HEK293 (cell line): Measurements from ENCODE around the gene ALDOC.

Experiments used
- CTCF ChIA-PET: fragments of 350-600 bp; formaldehyde crosslinking; extraction: SDS; loops from one replicate; lab custom pipeline; 2021; ENCODE audit warnings: antibody characterized with exemption; lab: Yijun Ruan, JAX
- POLR2A ChIA-PET: fragments of 300-600 bp; formaldehyde crosslinking; extraction: SDS; loops from one replicate; lab custom pipeline; 2020; ENCODE audit warnings: antibody characterized with exemption, inconsistent platforms; lab: Yijun Ruan, JAX
- H3K27ac ChIP-seq: fragments of 200-500 bp; sonication (Bioruptor generic); 2 replicates; pipeline ENCODE4 v1.5.1; 2014; ENCODE audit warnings: low read depth, low read length, control low read depth, inconsistent platforms; ENCODE audit errors: extremely low read depth
- H3K36me3 ChIP-seq, 2 experiments: fragments of 200-500 bp in 1 of 2; sonication (Bioruptor generic) in 1 of 2; 1 replicate in 1 of 2; 2 replicates in 1 of 2; pipeline ENCODE4 v1.5.1; 2014 to 2017; ENCODE audit warnings: inconsistent platforms in 2 of 2, low read length in 2 of 2; ENCODE audit not compliant: control insufficient read depth in 2 of 2, insufficient read depth in 1 of 2
- H3K4me1 ChIP-seq: fragments of 200-500 bp; sonication (Bioruptor generic); 2 replicates; pipeline ENCODE4 v1.5.1; 2014; ENCODE audit warnings: mild to moderate bottlenecking, low read length, inconsistent platforms; ENCODE audit not compliant: control insufficient read depth, insufficient read depth
- H3K4me3 ChIP-seq: 2 replicates; pipeline ENCODE4 v1.5.1; 2011; ENCODE audit warnings: low read depth, mild to moderate bottlenecking, control low read depth, low read length, moderate library complexity
- H3K9me3 ChIP-seq: fragments of 200-500 bp; sonication (Bioruptor generic); 2 replicates; pipeline ENCODE4 v1.5.1; 2014; ENCODE audit warnings: low read depth, low read length, inconsistent platforms; ENCODE audit not compliant: control insufficient read depth, insufficient read depth
- MZF1 ChIP-seq: fragments of 450-650 bp; formaldehyde crosslinking; IDR thresholded peaks from 2 replicates; pipeline ENCODE4 v1.5.1; 2017; ENCODE audit warnings: missing biosample characterization, missing genetic modification characterization, borderline replicate concordance
- PRDM10 ChIP-seq: fragments of 450-650 bp; formaldehyde crosslinking; IDR thresholded peaks from 2 replicates; pipeline ENCODE4 v1.5.1; 2016; ENCODE audit warnings: missing biosample characterization, missing genetic modification characterization
- SCRT2 ChIP-seq: fragments of 450-650 bp; formaldehyde crosslinking; IDR thresholded peaks from 2 replicates; pipeline ENCODE4 v1.5.1; 2016; ENCODE audit warnings: missing biosample characterization, missing genetic modification characterization
- ZBTB26 ChIP-seq: fragments of 450-650 bp; formaldehyde crosslinking; optimal IDR thresholded peaks from 2 replicates; pipeline ENCODE3; 2016; ENCODE audit warnings: missing biosample characterization, mild to moderate bottlenecking, missing genetic modification characterization
- ZNF10 ChIP-seq: fragments of 450-650 bp; formaldehyde crosslinking; IDR thresholded peaks from 2 replicates; pipeline ENCODE4 v1.5.1; 2017; ENCODE audit warnings: missing biosample characterization, missing genetic modification characterization
- ZNF138 ChIP-seq: fragments of 450-650 bp; formaldehyde crosslinking; IDR thresholded peaks from 2 replicates; pipeline ENCODE4 v1.5.1; 2016; ENCODE audit warnings: missing biosample characterization, missing genetic modification characterization, borderline replicate concordance
- ZNF19 ChIP-seq: fragments of 450-650 bp; formaldehyde crosslinking; IDR thresholded peaks from 2 replicates; pipeline ENCODE4; 2016; ENCODE audit warnings: missing biosample characterization, missing genetic modification characterization, low read depth
- ZNF2 ChIP-seq: fragments of 450-650 bp; formaldehyde crosslinking; IDR thresholded peaks from 2 replicates; pipeline ENCODE4 v1.5.1; 2016; ENCODE audit warnings: missing biosample characterization, missing genetic modification characterization
- ZNF239 ChIP-seq: fragments of 450-650 bp; formaldehyde crosslinking; IDR thresholded peaks from 2 replicates; pipeline ENCODE4 v1.5.1; 2016; ENCODE audit warnings: missing biosample characterization, missing genetic modification characterization
- ZNF280D ChIP-seq: fragments of 450-650 bp; formaldehyde crosslinking; IDR thresholded peaks from 2 replicates; pipeline ENCODE4 v1.5.1; 2016; ENCODE audit warnings: missing biosample characterization, missing genetic modification characterization
- ZNF350 ChIP-seq: fragments of 450-650 bp; formaldehyde crosslinking; IDR thresholded peaks from 2 replicates; pipeline ENCODE4 v1.5.0; 2017; ENCODE audit warnings: missing biosample characterization, mild to moderate bottlenecking, missing genetic modification characterization
- ZNF362 ChIP-seq: fragments of 450-650 bp; formaldehyde crosslinking; IDR thresholded peaks from 2 replicates; pipeline ENCODE4 v1.5.1; 2016; ENCODE audit warnings: missing biosample characterization, missing genetic modification characterization
- ZNF391 ChIP-seq: fragments of 450-650 bp; formaldehyde crosslinking; IDR thresholded peaks from 2 replicates; pipeline ENCODE4 v1.5.1; 2016; ENCODE audit warnings: low read depth, missing biosample characterization, missing genetic modification characterization, borderline replicate concordance
- ZNF664 ChIP-seq: fragments of 450-650 bp; formaldehyde crosslinking; IDR thresholded peaks from 2 replicates; pipeline ENCODE4 v1.5.1; 2016; ENCODE audit warnings: missing biosample characterization, missing genetic modification characterization
- ZNF704 ChIP-seq: fragments of 450-650 bp; formaldehyde crosslinking; IDR thresholded peaks from 2 replicates; pipeline ENCODE4 v1.5.1; 2016; ENCODE audit warnings: missing biosample characterization, missing genetic modification characterization
- ZNF843 ChIP-seq: fragments of 450-650 bp; formaldehyde crosslinking; IDR thresholded peaks from 2 replicates; pipeline ENCODE4 v1.5.1; 2016; ENCODE audit warnings: missing biosample characterization, missing genetic modification characterization

Gene ALDOC

GRCh38 chr17:28540231-28540630 lies 36.5 kb downstream of the ALDOC start (continued):
- TF ChIP-seq ZNF280D (no peak), ZNF10 (tag by site-specific recombination) (no peak), ZNF843 (no peak)

GRCh38 chr17:28538296-28538895 lies 38.3 kb downstream of the ALDOC start:
- H3K9me3 ChIP-seq, result no peaks in the 10 kb centered on the region
- no peaks in the 10 kb centered on the region for H3K4me1 ChIP-seq
- TF ChIP-seq ZNF138 (tag by site-specific recombination) (no peak), ZNF362 (tag by site-specific recombination) (no peak), ZNF239 (tag by site-specific recombination) (no peak), ZNF19 (tag by site-specific recombination) (no peak), ZNF391 (no peak), ZNF350 (tag by site-specific recombination) (no peak), ZNF2 (tag by site-specific recombination) (no peak), SCRT2 (tag by site-specific recombination) (no peak), MZF1 (tag by site-specific recombination) (no peak), PRDM10 (tag by site-specific recombination) (no peak), ZNF704 (no peak)
- H3K27ac ChIP-seq, result no peak overlapping the region
- H3K36me3 ChIP-seq, result no peaks in the 10 kb centered on the region
- CTCF ChIA-PET, result interaction anchor here (1.0 to 7.4 kb wide), 6 partner anchors 8 to 305 kb away, joined by 3 to 155 read pairs (median 6); no protein-coding TSS in a partner anchor
- POLR2A ChIA-PET, result interaction anchor here (0.7 kb wide), 1 partner anchor 143 kb away, joined by 5 read pairs; no protein-coding TSS in a partner anchor
- no peak overlapping the region for H3K4me3 ChIP-seq

GRCh38 chr17:28537219-28537610 lies 39.5 kb downstream of the ALDOC start:
- TF ChIP-seq ZNF664 (tag by site-specific recombination) (no peak), ZBTB26 (tag by site-specific recombination) (no peak)
- no peaks in the 10 kb centered on the region for H3K4me1 ChIP-seq
- H3K9me3 ChIP-seq, result no peaks in the 10 kb centered on the region
- ChIA-PET POLR2A (interaction anchor here (1.1 kb wide), 1 partner anchor 34 kb away, joined by 3 read pairs; the partner anchor contains the start of gene PIGS), CTCF (interaction anchor here (0.7 to 7.4 kb wide), 7 partner anchors 9 to 304 kb away, joined by 4 to 155 read pairs (median 7); no protein-coding TSS in a partner anchor)
- H3K36me3 ChIP-seq, result no peaks in the 10 kb centered on the region
- H3K27ac ChIP-seq, result no peak overlapping the region
- no peak overlapping the region for H3K4me3 ChIP-seq
